Smooth muscle cell (in vitro differentiated cells): ENCODE data around the gene UBE2D3. TPM values are rescaled to one million over a fixed set of nuclear protein-coding genes. Genes with fewer than 3 reads are reported as not detected.

Experiments used
- DNase-seq: peaks from one replicate; lab custom pipeline; 2025; ENCODE audit not compliant: unreplicated experiment; lab: John Stamatoyannopoulos, UW
- H2AFZ ChIP-seq: fragments of 200-600 bp; sonication (generic); 2 replicates; pipeline ENCODE4 v1.6.0; 2016; ENCODE audit warnings: antibody characterized with exemption, low read depth, mild to moderate bottlenecking
- H3F3A ChIP-seq: fragments of 200-600 bp; sonication (generic); 2 replicates; pipeline ENCODE4 v1.6.0; 2017; ENCODE audit warnings: antibody characterized with exemption, low read depth
- H3K27ac ChIP-seq: fragments of 200-600 bp; sonication (generic); 2 replicates; pipeline ENCODE4 v1.5.1; 2016; ENCODE audit warnings: low read depth, mild to moderate bottlenecking
- H3K27me3 ChIP-seq: fragments of 200-600 bp; sonication (generic); 2 replicates; pipeline ENCODE4 v1.6.1; 2016; ENCODE audit warnings: low read depth, mild to moderate bottlenecking
- H3K36me3 ChIP-seq: fragments of 200-600 bp; sonication (generic); 2 replicates; pipeline ENCODE4 v1.5.1; 2016; ENCODE audit warnings: low read depth
- H3K4me1 ChIP-seq: fragments of 200-600 bp; sonication (generic); 2 replicates; pipeline ENCODE4 v1.5.1; 2016; ENCODE audit warnings: low read depth
- H3K4me2 ChIP-seq: fragments of 200-600 bp; sonication (generic); 2 replicates; pipeline ENCODE4 v1.6.0; 2016; ENCODE audit warnings: mild to moderate bottlenecking
- H3K4me3 ChIP-seq: fragments of 200-600 bp; sonication (generic); 2 replicates; pipeline ENCODE4 v1.5.1; 2016; ENCODE audit warnings: mild to moderate bottlenecking
- H3K79me2 ChIP-seq: fragments of 200-600 bp; sonication (generic); 2 replicates; pipeline ENCODE4 v1.6.0; 2016; ENCODE audit warnings: low read depth, mild to moderate bottlenecking
- H3K9ac ChIP-seq: fragments of 200-600 bp; sonication (generic); 2 replicates; pipeline ENCODE4 v1.6.0; 2016; ENCODE audit warnings: low read depth
- H3K9me3 ChIP-seq: fragments of 200-600 bp; sonication (generic); replicated peaks from 2 replicates; pipeline ENCODE4 v1.5.1; 2016; ENCODE audit warnings: low read depth
- H4K20me1 ChIP-seq: fragments of 200-600 bp; sonication (generic); 2 replicates; pipeline ENCODE4 v1.6.0; 2016; ENCODE audit warnings: low read depth
- CTCF ChIP-seq: fragments of 200-600 bp; sonication (generic); IDR thresholded peaks from 2 replicates; pipeline ENCODE4 v1.5.1; 2017; ENCODE audit warnings: borderline replicate concordance, mild to moderate bottlenecking, antibody characterized with exemption; ENCODE audit not compliant: insufficient read depth, poor library complexity, severe bottlenecking
- WGBS: methylation state at CpG from one replicate; pipeline ENCODE4 v1.1.7; 2016; ENCODE audit warnings: low lambda C conversion rate; 5-methylcytosine and 5-hydroxymethylcytosine counted together
- polyA plus RNA-seq: library from polyadenylated mRNA; unstranded; fragments of >200 nt; fragmentation: Nextera tagmentation; extraction: Ambion mirVana; gene quantifications from 2 replicates; pipeline ENCODE4 v1.2.1, GENCODE V29; 2016
- total RNA-seq: library from RNA; depleted of rRNA; stranded (reverse); fragments of >200 nt; gene quantifications from 2 replicates; pipeline ENCODE4 v1.2.3, GENCODE V29; 2014

UBE2D3 gene
- total and polyA plus RNA-seq, 2 experiments from 2014 or later = 305 to 703 TPM

- Histone ChIP-seq H3K27ac (peak overlapping the region; percentile 98), H3K4me1 (peaks cover 58% of the 10 kb centered on the region), H3K36me3 (peaks cover 3% of the 10 kb centered on the region), H3K4me2 (peak overlapping the region; percentile 93), H3F3A (peaks cover 26% of the 10 kb centered on the region), H4K20me1 (peaks cover 73% of the 10 kb centered on the region), H2AFZ (no peak overlapping the region), H3K9ac (peak overlapping the region; percentile 99), H3K9me3 (no peaks in the 10 kb centered on the region), H3K4me3 (peak overlapping the region; percentile 85), H3K27me3 (no peaks in the 10 kb centered on the region), H3K79me2 (peaks cover 79% of the 10 kb centered on the region)
- 27% methylated on average over 2 of the region's 2 CpGs for WGBS
- DNase-seq = no peak
- TF ChIP-seq CTCF = no peak
Observed at GRCh38 chr4:102824398-102824797, 3.0 kb downstream of the UBE2D3 start.

- Histone ChIP-seq H3K4me2 (peak overlapping the region; percentile 93), H3K4me3 (peak overlapping the region; percentile 85), H3K27ac (peak overlapping the region; percentile 98), H3K9ac (peak overlapping the region; percentile 99), H4K20me1 (peaks cover 78% of the 10 kb centered on the region), H3K79me2 (peaks cover 79% of the 10 kb centered on the region), H3K9me3 (no peaks in the 10 kb centered on the region), H3K27me3 (no peaks in the 10 kb centered on the region), H3F3A (peaks cover 21% of the 10 kb centered on the region), H3K4me1 (peaks cover 58% of the 10 kb centered on the region), H2AFZ (no peak overlapping the region), H3K36me3 (peaks cover 3% of the 10 kb centered on the region)
- DNase-seq = no peak
- no peak for TF ChIP-seq CTCF
- WGBS = 48% methylated on average over 4 of the region's 4 CpGs
Observed at GRCh38 chr4:102823897-102824296, 3.5 kb downstream of the UBE2D3 start.

GRCh38 chr4:102823464-102823863 lies 3.9 kb downstream of the UBE2D3 start:
- Histone ChIP-seq H4K20me1 (peaks cover 82% of the 10 kb centered on the region), H3K27me3 (no peaks in the 10 kb centered on the region), H3K4me3 (peak overlapping the region; percentile 85), H3K9me3 (no peaks in the 10 kb centered on the region), H3F3A (peaks cover 20% of the 10 kb centered on the region), H3K4me1 (peaks cover 58% of the 10 kb centered on the region), H2AFZ (no peak overlapping the region), H3K9ac (peak overlapping the region; percentile 99), H3K27ac (peak overlapping the region; percentile 98), H3K79me2 (peaks cover 82% of the 10 kb centered on the region), H3K36me3 (peaks cover 3% of the 10 kb centered on the region), H3K4me2 (peak overlapping the region; percentile 93)
- 61% methylated on average over 4 of the region's 4 CpGs for WGBS
- no peak for TF ChIP-seq CTCF
- DNase-seq = no peak
